Activated CD4-positive, alpha-beta T cell treated with anti-CD3 and anti-CD28 coated beads, Interleukin-2, amount 50 U/mL, for 24 hours (primary cell): ENCODE measurements around the gene ZMYND12.

Experiments used
- DNase-seq, 2 donors: peaks; one replicate each; pipeline ENCODE4 v3.0.0-alpha.2; 2020; ENCODE audit warnings: low read depth in 1 of 2, low spot score in 1 of 2

ZMYND12 gene

GRCh38 chr1:42392967-42393848 lies 62.6 kb downstream of the ZMYND12 start:
- no peak for DNase-seq

GRCh38 chr1:42392255-42392654 lies 63.6 kb downstream of the ZMYND12 start:
- DNase-seq, result no peak

DNA sequence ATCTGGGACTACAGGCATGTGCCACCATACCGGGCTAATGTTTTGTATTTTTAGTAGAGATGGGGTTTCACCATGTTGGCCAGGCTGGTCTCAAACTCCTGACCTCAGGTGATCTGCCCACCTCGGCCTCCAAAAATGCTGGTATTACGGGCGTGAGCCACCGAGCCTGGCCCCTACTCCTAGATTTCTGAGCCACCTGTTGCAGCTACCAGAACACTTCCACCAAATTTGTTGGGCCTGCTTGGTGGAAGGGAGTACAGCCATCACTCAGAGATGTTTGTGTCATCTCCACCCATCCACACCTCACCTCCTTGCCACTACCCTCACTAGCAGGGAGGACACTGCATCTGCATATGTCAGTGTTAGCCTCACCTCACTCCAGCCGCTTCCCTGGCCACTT lies 69.8 kb downstream of the ZMYND12 start:
- DNase-seq, result no peak

DNA sequence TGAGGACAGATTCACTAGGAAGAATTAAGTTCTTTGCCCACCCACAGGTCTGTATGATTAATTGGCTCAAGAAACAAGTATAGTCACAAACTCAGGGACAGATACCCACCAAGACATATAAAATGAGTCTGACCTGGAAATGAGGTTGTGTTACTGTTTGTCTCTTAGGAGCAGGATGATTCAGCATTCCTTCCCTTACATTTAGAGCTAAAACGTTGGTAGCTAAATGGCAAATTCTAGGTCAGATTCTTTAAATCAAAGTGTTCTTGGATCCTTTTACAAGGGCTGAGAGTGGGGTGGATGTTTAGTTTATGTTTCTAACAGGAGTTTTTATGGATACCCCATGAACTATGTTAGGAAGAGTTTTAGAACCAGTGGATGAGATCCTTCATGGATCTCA lies 70.5 kb downstream of the ZMYND12 start:
- no peak for DNase-seq

- no peak for DNase-seq
Observed at GRCh38 chr1:42381280-42381673, 74.5 kb downstream of the ZMYND12 start.

- DNase-seq, result peak in 1 of 2 donors; percentile 16
Observed at GRCh38 chr1:42380586-42381279, 75.1 kb downstream of the ZMYND12 start, which contains the start of gene RIMKLA. RIMKLA (plus strand) TSS chr1:42380792; CDS start chr1:42380935, 143 bp downstream.
